HG02943 (cell line): ENCODE results near the gene ZNF668.

ENCODE experiments used
- ATAC-seq: cut with Tn5 transposase; IDR thresholded peaks from one replicate; pipeline ENCODE4 v1.9.1; 2021; ENCODE audit warnings: mild to moderate bottlenecking, low read depth, moderate library complexity; ENCODE audit not compliant: unreplicated experiment

The ZNF668 gene

DNA sequence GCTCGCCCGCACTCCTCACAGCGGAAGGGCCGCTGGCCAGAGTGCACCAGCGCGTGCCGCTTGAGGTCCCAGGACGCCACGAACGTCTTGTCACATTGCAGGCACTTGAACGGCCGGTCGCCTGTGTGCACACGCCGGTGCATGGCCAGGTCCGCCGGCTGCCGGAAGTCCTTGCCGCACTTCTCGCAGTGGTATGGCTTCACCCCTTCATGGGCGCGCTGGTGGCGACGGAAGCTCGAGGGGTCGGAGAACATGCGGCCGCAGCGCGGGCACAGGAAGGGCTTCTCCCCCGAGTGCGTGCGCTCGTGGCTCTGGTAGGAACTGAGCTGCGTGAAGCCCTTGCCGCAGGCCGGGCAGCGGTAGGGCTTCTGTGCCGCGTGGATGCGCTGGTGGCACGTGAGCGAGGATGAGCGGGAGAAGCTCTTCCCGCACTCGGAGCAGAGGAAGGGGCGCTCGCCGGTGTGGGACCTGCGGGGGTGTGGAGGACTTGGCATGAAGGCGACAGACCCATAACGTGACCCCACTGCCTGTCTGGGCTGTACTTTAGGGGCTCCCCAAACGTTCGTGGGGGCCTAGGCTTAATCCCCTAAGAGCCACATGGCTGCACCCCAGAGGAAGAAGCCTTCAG lies 12.1 kb downstream of the ZNF668 start:
- ATAC-seq: no peak

DNA sequence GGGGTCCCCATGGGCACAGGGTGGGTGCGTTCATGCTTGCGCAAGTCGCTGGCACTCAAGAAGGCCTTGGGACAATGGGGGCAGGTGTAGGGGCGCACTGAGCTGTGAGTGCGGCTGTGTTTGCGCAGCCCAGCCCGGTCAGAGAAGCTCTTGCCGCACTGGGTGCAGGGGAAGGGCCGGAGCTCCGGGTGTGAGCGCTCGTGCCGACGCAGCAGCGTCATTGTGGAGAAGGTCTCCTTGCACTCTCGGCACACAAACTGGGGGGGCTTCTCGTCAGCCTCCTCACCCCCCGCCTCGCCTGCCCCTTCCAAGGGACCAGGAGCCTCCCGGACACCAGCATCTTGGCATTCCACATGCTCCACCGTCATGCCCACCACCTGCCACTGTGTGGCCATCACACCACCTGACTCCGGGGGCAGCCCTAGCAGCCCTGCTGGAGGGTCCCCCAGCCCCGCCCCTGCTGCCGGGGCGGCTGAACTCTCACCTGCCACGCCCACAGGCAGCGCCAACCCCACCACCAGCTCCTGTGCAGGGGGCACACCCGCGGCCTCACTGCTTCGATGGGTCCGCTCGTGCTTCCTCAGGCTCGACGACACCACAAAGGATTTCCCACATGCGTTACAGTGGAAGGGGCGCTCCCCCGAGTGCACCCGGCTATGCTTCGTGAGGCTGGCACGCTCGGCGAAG lies 12.8 kb downstream of the ZNF668 start:
- ATAC-seq: no peak

DNA sequence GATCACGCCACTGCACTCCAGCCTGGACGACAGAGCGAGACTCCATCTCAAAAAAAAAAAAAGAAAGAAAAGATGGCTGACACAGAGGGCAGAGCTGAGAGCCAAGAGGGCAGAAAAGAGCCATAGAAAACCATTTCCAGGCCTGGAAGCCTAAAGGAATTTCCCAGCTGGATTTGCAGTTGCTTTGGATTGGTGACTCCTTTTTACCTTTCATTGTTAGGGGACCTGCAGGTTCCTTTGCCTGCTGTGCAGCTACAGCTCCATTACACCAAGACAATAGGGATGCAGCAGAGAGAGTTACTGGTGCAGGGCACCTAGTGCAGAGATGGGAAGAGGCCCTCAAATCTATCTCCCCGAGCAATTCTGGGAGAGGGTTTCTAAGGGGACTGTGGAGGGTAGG lies 18.4 kb downstream of the ZNF668 start:
- no peak for ATAC-seq

DNA sequence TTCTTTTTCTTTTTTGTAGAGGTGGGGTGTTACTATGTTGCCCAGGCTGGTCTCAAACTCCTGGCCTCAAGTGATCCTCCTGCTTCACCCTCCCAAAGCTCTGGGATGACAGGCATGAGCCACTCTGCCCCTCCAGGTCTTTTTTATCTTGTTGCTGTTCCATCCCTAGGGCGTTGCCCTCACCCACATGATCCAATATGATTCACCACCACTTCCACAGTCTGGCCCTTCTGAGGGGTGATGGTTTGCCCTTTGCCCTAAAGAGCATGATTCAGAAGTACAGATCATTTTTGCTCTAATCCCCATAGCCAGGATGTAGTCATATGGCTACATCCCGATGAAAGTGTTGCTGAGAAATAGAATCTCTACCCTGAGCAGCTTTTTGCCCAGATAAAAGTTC lies 21.9 kb downstream of the ZNF668 start:
- ATAC-seq: no peak

DNA sequence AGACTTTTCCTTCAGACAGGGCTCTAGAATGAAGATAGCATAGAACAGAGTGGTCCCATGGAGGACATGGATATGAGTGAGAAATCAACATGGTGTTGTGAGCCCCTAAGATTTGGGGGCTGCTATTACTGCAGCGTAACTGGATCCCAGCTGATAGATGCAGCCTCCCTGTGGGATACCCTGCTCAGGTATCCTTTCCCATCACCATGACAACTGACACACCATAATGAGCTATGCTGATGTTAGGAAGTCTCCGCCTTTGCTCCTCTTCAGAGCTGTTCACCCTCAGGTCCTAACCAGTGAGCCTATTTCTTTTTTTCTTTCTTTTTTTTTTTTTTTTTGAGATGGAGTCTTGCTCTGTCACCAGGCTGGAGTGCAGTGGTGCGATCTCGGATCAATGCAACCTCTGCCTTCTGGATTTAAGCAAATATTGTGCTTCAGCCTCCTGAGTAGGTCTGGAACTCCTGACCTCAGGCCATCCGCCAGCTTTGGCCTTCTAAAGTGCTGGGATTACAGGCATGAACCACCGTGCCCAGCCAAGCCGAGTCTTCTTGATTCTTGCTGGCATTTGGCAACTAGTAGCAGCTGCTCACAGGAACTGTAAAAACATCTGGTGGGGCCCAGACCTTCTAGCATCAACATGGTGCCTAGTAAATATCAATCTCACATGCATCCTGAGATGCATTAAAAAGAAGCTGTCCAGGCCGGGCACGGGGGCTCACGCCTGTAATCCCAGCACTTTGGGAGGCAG lies 23.6 kb downstream of the ZNF668 start:
- no peak for ATAC-seq

DNA sequence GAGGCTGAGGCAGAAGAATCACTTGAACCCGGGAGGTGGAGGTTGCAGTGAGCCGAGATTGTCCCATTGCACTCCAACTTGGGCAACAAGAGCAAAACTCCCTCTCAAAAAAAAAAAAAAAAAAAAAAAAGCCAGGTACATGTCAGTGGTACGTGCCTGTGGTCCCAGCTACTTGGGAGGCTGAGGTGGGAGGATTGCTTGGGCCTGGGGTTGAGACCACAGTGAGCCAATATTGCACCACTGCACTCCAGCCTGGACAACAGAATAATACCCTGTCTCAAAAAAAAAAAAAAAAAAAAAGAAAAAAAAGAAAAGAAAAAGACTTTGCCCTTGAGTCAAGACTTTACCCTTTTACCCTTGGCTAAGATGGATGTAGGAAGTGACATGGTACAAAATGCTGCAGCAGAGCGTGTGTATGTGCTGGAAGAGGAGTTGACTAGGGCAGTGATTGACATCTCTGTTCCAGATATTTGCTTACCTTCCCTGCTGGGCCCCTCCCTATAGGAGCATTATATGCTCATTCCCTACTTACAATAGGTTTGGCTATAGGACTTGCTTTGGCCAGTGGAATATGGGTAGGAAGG lies 30.1 kb downstream of the ZNF668 start:
- no peak for ATAC-seq

DNA sequence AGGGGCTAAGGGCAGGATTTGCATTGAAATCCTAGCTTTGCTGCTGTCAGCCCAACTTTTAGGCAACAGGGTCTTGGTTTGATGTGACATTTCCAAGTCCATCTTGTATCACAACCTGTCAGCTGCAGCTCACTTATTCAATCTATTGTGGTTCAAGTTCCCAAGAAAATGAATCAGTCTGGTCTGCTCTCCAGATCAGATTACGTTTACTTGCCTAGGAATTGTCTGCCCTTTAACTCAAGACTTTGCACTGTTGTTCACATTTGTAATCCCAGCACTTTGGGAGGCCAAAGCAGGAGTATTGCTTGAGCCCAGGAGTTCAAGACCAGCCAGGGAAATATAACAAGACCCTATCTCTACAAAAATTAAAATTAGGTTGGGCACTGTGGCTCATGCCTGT lies 30.7 kb downstream of the ZNF668 start:
- ATAC-seq: no peak

DNA sequence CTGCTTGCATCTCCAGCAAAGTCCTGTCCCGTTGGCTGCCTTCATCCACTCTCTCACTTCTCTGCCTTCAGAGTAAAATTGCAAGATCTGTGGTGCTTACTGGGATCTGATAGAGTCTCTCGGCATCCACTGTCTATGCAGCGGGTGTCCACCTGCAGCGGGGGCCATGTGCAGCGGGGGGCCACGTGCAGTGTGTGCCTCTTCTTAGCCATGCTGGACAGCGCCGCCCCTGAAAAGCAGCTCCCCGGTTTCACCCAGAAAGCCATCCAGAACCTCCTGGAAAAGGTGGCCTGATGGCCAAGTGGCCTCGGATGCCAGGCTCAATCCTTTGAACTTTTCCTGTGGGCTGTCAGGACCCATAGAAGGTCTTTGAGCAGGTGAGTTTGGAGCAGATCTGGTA lies 31.2 kb downstream of the ZNF668 start:
- ATAC-seq: no peak

DNA sequence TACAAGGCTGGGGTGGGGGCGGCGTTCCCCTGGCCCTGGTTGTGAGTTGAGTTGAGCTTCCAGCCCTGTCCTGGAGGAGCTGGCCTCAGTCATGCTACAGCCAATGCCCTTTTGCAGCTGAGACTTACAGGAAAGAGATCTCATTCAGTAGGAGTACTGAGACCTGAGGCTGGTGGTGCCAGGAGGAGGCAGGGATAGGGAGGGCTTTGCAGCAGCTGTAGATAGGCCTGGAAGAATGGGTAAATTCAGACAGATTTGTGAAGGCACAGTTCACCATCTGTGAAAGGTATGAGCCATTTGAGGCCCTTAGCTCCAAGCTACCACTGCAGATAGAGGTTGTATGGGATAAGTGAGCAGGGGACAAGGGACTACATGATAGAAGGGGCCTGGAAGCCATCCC lies 35.0 kb downstream of the ZNF668 start:
- ATAC-seq: no peak

DNA sequence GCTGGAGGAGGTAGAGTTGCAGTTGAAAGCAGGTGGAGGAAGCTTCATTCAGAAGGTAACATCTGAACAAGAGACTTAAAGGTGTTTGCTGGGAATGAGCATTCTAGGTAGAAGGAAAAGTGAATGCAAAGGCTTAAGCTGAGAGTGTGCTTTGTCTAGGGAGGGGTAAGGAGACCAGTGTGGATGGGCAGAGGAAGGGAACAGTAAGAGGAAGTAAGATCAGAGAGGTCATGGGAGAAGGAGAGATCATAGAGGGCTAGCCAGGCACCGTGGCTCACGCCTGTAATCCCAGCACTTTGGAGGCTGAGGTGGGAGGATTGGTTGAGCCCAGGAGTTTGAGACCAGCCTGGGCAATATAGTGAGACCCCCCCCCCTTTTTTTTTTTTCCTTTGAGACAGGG lies 37.3 kb downstream of the ZNF668 start:
- no peak for ATAC-seq

DNA sequence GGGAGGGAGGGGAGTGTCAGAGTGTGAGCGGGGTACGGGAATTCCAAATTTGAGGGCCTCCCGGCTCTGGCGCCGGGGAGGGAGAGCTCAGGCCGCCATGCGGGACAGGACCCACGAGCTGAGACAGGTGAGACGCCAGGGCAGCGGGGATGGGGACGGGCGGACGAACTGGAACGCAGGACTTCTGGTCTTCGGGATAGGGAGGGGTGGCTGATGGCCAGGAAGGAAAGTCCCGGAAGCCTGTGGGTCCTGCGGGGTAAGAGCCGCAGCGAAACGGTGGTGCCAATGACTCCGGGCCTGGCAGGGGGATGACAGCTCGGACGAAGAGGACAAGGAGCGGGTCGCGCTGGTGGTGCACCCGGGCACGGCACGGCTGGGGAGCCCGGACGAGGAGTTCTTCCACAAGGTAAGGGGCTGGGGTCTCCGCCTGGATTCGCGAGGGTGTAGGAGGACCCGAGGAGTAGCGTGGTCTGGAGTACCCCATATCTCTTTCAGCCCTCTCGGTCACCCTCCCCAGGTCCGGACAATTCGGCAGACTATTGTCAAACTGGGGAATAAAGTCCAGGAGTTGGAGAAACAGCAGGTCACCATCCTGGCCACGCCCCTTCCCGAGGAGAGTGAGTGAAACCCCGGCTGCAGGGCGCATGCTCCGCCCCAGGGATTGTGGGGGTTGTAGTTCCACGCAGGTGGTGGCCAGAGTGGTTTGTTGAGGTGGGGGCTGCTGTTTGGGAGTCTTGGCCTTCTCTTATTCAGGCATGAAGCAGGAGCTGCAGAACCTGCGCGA lies 40.1 kb downstream of the ZNF668 start:
- peak; percentile 38 for ATAC-seq

DNA sequence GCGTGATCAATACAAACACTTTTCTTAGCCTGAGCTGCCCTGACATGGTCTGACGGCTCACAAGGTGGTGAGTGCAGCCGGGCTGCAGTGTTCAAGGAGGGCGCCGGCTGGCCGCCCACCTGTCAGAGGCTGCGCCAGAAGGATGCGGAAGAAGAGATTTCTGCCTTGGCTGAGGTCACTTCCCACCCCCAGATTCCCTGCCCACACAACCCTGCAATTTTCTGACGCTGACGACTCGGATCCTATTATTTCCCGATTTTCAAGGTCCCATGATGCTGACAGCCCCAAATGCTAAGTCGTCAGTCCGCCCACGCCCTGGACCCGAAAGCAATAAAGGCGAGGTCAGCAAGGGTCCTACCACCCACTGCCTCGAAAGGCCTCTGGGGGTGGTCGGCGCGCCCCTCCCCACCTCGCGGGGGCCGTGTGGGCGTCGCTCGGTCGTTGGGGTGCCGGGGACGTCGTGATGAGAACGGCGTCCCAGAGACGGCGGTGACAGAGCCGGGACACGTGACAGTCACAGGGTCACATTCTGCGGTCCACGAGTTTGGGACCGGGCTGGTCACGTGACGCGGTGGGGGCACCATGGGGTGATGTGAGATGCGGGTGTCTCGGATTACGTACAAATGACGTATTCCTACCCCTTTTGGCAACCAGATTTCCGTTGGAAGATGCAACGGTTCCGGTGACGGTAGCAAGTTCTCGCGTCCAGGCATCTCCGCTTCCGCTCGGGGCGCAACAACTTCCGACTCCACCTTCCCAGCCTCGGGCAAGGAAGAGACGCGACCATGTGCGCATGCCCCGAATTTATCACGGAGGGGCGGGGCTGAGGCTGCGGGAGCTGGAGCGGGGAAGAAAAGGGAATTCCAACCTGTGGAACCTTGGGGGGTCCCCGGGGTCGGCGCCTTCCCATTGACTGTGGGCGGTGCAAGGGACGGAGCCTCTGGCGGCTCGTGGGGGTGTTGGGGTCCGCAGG lies 41.0 kb downstream of the ZNF668 start, which contains the start of gene STX4:
TSS of gene STX4 (plus strand) at position 823 of the 973 bp plus-strand sequence. CDS start 248 bp downstream, outside the sequence.
- ATAC-seq: peak; percentile 76

DNA sequence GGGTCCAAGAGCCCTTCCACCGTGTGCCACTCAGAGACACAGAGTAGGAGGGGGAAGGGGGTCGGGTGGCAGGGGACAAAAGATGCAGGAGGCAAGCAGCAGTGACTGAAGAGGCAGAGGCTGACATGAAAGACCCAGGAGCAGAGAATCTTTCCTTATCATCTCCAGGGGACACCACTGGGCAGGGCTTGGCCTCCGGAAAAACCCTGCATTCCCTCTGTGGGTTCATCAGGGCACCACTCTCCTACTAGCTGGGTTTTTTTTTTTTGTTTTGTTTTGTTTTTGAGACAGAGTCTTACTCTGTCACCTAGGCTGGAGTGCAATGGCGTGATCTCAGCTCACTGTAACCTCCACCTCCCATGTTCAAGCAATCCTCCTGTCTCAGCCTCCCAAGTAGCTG lies 42.8 kb downstream of the ZNF668 start:
- ATAC-seq: no peak

DNA sequence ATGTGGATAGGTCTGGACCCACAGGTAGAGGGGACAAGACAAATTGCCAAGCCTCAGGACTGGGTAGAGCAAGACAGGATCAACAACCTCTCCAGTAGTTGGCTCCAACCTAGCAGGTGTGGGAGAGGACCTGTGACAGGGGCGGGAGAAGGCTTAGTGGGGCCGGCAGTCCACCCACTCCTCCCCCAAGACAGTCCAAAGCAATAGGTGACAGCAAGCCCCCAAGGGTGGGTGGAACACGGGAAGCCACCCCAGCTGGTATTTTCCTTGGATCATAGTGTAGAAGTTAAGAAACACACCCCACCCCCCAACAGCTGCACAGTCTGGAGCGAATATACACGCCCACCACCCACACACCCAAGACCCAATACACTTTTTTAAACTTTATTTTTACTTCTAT lies 44.8 kb downstream of the ZNF668 start:
- no peak for ATAC-seq

DNA sequence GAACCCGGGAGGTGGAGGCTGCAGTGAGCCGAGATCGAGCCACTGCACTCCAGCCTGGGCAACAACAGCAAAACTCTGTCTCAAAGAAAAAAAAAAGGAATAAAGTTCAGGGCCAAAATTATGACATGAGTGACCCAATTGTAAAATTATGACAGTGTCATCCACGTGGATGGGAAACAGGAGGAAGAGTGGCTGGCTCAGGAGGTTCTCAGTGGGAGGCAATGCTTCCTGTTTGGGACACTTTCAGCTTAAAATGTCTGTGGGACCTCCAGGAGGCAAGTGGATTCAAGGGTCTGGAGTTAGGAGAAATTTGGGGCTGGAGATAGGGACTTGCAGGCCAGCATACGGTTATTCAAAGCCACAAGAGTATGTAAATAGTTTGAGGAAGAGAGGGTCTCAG lies 48.7 kb downstream of the ZNF668 start:
- no peak for ATAC-seq

DNA sequence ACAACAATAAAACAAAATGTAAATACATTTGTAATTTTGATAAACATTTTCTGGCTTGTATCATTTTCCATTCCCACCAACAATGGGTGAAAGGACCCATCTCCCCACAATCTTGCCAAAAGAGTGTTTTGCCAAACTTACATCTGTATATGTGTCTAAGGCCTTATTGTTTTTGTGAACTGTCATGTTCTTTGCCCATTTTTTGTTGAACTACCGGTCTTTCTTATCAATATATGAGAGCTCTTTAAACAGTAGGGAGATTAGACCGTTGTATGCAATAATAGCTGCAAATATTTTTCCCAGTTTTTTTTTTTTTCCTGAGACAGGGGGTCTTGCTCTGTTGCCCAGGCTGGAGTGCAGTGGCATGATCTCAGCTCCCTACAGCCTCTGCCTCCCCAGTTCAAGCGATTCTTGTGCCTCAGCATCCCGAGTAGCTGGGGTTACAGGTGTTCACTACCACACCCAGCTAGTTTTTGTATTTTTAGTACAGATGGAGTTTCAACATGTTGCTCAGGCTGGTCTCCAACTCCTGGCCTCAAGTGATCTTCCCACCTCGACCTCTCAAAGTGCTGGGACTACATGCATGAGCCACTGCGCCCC lies 50.3 kb downstream of the ZNF668 start:
- no peak for ATAC-seq

DNA sequence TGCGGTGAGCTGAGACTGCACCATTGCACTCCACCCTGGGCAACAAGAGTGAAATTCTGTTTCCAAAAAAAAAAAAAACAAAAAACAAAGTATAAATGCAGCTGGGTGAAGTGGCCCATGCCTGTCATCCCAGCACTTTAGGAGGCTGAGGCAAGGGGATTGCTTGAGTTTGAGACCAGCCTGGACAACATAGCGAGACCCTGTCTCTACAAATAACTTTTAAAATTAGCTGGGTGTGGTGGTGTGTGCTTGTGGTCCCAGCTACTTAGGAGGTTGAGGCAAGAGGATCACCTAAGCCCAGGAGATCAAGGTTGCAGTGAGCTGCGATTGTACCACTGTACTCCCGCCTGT lies 50.8 kb downstream of the ZNF668 start:
- ATAC-seq: no peak

DNA sequence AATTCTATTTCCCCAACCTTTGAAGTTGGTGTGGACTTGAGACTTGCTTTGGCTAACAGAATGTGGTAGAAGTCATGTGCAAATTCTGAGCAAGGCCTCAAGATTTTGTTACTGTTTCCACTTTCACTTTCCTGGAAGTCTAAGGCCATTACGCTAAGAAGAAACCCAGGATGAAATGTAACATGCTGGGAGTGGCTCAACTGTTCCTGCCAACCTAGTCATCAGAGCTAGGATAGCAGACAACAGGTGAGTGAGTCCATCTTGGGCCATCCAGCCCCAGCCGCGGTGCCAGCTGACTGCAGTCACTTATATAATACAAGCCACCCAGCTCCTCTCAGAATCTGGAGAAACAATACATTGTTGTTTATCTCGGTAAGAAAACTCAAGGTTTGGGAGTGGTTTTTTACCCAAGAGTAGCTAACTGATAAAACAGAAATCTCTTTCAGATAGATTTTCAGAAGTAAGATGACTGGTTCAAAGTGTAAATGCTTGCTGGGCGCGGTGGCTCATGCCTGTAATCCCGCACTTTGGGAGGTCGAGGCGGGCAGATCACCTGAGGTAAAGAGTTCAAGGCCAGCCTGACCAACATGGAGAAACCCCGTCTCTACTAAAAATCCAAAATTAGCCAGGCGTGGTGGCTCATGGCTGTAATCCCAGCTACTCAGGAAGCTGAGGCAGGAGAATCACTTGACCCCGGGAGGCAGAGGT lies 51.3 kb downstream of the ZNF668 start:
- no peak for ATAC-seq

DNA sequence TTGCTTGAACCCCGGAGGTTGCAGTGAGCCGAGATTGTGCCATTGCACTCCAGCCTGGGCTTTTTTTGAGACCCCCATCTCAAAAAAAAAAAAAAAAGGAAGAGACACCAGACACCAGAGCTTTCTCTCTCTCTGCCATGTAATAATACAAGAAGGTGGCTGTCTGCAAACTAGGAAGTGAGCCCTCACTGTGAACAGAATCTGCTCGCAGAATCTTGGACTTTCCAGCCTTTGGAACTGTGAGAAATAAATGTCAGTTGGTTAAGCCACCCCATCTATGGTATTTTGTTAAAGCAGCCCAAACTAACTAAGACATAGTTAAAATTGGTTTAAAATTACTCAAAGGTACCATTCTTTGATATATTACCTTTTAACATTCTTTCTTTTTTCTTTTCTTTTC lies 53.5 kb downstream of the ZNF668 start:
- no peak for ATAC-seq
